GM19372 (cell line): Measurements from ENCODE around the gene ARHGEF7.

Experiments used
- ATAC-seq: cut with Tn5 transposase; IDR thresholded peaks from one replicate; pipeline ENCODE4 v1.9.1; 2021; ENCODE audit warnings: mild to moderate bottlenecking, low read depth, moderate library complexity; ENCODE audit not compliant: unreplicated experiment

Gene ARHGEF7

DNA sequence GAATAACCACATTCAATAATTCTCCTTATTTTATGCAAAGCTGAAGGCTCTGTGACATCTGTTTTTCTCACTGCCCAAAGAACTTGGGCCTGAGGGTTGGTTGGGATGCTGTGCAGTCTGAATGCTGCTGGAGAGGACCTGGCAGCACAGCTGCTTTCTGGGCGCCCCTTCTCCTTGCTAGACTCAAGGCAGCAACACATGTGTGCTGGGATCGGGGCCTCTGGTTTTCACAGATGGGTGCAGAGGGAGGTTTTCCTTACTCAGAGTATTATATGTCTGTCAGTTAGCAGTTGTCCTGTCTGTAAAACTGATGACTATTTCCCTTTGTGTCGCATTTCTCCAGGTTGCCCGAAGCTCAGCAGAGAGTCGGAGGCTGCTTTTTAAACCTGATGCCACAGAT, 152.1 kb downstream of the ARHGEF7 start:
- ATAC-seq = no peak

DNA sequence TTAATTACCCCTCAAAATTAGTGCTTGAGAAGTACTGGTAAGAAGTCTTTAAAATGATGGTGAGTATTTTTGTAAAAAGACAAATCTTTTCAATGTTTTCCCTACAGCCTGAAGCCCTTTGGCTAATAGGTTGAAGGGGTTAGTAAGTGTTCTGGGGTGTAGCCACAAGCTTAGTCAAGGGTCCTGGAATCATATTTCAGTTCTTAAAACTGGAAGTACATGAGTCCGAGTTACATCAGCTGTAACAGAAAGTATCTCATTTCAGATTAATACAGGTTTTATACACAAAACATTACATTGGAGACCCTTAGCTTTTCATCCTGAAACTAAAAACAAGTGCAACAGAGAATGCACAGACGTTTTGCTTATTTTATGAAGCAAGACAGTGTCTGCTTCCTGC, 152.7 kb downstream of the ARHGEF7 start:
- ATAC-seq = no peak

DNA sequence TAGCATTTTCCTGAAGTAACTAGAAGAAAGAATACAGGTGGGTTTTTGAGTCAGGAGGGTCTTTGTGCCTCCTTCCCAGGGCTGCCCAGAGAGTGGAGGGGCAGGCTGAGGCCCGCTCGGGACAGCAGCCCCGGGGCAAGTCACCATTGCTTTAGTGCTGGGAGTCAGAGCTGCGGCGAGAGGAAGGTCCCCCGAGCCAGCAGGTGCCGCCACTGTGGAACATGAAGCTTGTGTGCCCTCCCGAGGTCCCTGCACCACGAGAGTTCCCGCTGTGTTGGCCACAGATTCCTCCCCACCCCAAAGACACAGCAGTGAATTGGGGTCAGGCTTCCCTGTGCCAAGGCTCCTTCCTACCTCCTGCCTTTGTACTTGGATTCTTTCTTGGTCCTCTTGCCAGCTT, 154.4 kb downstream of the ARHGEF7 start:
- ATAC-seq = no peak

DNA sequence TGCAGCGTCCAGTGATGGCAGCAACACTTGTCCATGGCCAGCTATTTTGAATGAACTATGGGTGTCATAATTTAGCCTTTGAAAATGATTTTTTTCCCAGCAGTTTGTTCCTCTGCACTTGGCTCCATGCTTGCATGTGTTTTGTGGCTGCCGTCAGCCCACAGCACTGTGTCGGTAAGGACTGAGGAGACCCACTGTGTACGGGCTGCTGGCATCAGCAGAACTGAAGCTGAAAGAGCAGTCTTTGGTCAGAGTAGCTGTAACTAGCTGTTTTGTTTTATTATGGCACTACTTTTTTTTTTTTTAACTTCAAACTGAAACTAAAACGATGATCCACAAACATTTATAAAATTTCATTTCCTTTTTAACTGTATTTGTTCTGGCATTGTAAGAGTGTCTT, 155.0 kb downstream of the ARHGEF7 start:
- ATAC-seq = no peak

DNA sequence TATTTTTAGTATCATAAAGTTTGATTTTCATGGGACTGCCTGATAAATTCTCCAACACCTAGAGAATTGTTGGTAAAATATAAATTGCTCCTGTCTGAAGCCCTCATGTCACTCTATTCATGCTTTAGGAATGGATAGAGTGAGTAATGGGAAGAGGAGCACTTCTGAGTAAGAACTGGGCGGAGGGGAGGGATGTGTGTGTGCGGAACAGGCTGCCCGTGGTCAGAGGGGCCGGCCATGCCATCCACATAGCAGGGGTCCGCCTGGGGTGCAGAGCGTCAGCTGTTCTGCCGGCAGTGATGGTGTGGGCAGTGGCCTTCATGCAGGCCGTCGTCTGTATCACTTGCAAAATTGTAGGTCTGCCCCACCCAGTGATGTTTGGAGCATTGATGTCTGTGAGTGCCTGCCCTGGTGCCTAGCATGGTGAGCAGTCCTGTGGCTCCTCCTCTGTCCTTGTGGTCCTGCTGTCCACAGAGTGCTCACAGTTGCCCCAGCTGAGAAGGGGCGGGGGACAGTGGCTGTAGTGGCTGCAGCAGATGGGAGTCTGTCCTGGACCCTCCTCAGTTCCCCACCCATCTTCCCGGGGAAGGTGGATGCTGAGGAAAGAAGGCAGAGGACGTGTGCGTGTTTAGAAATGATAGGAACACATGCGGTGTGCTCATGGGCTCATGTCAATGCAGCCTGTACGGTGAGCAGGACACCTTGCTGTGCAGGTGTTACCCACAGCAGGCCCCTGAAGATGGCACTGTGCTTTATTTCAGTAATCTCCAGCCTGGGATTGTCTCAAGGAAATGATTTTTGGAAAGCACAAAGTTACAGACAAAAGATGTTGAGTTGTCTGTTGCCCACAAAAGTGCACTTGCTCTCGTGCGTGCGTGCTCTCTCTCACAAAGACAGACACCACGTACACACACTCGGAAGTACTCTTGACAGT, 155.9 kb downstream of the ARHGEF7 start:
- no peak for ATAC-seq

DNA sequence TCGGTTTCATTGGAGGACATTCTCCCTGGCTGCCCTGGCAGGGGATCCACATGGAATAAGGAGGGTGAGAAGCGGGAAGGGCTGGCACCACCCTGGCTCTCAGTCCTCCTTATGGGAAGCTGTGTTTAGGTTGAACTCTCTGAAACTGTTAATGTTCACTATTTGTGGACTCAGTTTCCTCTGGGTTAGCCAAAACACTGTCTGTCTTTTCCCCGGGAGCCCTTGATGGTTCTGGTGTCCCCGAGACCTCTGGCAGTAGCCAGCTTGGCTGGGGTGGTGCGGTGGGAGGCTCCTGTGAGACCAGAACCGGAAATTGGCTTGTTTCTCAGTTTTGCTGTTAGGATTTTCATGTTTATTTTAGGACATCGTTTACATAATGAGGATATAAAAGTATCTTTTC, 157.0 kb downstream of the ARHGEF7 start:
- no peak for ATAC-seq

DNA sequence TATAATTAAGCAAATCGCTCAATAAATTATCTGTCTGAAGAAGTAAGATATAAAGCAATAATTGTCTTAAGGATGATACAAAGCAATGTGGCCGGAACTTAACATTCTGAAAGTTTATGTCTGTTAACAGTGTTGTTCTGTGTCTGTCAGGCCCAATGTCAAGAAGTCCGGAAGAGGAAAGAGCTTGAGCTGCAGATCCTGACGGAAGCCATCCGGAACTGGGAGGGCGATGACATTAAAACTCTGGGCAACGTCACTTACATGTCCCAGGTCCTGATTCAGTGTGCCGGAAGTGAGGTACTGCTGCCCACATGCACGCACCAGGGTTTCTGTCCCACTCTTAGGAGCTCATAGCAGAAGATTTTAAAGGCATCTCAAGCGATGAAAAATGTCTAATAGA, 160.3 kb downstream of the ARHGEF7 start:
- no peak for ATAC-seq

DNA sequence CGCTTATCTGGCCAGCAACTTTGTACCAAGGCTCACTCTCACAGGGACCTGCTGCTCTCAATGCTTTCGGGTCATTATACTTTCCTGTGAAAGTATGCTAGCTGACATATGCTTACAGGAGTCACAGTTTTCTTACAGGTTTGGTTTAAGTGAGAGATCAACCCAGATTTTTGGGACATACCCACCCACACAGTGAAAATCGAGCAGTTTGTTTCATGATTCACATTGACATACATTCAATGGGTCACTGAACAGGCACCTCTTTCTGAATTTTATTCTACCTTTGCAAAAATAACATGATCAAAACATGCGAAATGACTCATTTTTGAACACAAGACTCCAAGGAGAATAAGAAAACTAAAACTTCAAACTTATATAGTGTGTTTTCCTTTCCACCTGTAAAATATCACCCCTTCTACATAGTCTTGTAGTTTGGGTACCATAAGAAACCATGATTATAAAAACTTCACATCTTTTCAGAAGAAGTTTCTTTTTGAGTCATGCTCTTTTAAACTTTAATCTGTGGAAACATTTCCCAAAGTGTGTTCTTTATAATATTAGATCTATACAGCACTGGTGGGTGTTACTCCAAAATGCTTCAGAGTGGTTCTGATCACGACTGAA, 161.0 kb downstream of the ARHGEF7 start:
- ATAC-seq = no peak

DNA sequence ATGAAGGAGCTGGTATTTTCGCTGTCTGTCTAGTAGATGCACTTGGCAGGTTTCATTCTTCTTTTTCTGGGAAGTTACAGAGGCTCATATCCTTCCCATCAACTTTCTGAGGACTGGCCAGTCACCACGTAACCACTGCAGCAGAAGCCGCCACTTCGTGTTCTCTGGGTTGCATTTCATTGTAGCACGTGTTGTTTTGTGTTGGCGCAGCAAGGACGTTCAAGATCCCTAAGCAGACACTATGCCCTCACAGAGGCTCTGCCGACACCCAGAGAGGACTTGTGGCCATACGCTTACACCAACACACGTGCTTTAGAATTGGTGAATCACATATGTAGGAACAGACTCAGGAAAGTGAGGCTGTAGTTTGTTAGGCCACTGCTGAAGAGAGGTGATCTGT, 163.1 kb downstream of the ARHGEF7 start:
- no peak for ATAC-seq

DNA sequence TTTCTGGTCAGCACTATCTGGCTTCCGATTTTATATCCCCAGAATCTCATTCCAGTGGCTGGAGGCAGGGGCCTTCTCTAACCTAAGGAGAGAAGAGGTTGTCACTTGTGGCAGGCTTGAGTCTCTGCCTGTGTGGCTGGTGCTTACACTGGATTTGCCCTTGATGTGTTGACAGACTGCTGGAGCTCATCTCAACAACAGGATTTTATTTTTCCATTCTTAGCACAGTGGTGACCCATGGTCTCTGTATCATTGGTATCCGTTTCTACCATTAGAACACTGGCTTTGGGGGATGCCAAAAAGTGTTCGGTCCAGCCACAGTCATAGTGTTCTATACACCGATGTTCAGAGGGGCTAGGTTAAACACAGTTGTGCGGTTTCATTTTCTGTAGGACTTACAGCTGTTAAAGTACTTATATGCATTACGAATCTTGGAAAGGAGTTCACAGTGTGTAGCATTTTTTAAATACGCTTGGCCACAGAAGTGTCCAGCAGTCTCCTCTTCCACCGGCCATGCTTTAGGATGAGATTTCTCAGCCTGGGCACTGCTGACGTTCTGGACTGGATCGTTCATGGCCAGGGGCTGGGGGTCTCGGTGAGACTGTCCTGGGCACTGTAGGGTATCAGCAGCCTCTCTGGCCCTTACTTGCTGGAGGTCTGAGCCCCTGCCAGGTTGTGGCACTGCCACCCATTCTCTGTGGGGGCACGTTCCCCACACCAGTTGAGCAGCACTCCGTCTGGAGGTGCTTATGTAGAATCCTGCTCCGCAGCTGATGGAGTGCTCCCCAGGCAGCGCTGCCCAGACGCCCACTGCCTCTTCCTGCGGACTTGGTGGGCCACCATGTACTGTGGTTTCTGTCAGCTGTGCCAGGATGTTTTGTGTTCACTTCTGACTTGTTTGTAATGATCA, 163.9 kb downstream of the ARHGEF7 start:
- ATAC-seq = no peak

DNA sequence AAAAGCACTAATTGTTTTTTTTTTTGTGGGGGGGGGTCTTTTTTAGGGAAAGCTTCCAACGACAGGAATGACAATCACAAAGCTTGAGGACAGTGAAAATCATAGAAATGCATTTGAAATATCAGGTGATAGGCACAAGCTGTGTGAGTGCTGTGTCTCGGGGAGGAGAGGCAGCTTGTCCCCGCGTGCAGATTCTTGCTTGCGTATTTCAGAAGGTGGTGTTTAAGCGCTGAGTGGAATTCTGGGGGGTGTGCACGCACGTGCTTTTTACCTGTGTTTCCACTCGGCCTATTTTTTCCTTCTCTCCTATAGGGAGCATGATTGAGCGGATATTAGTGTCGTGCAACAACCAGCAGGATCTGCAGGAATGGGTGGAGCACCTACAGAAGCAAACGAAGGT, 165.1 kb downstream of the ARHGEF7 start:
- no peak for ATAC-seq

DNA sequence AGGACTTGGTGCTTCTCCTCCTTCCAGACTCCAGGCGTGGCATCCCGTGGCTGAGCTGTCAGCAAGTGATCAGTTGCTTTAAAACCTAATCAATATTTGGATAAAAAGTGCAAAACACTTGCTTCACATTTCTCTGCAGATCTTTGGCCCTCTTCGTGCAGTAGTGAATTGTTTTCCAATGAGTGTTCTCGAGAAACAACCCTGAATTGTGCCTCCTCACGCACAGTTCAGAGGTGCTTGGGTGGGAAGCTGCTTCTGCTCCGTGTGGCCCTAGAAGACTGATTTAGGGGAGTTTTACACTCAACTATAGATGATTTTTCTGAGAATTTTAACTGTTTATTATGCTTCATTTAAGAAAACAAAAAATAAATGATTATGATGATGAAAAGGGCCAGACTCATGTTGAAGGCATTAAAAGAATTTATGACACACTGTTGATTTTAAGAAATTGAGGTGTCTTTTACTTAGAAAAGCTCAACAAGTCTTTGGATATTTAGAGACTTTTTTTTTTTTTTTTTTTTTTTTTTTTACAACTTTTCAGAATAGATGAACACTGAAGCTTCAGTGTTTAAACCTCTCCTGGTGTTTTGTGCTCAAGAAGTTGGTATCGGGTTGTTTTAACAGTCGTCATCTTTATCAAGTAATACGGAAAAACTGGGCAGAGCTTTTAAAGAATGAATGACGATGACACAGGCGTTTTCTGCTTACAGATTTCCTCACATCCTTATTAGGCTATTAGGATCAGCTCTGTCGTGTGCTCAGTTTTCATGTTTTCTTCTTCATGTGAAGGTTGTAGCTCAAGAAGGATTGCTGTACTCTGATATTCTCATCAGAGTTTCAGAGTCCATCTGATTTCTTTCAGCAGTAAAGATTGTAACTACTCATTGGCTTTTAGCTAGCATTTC, 165.8 kb downstream of the ARHGEF7 start:
- ATAC-seq = no peak

DNA sequence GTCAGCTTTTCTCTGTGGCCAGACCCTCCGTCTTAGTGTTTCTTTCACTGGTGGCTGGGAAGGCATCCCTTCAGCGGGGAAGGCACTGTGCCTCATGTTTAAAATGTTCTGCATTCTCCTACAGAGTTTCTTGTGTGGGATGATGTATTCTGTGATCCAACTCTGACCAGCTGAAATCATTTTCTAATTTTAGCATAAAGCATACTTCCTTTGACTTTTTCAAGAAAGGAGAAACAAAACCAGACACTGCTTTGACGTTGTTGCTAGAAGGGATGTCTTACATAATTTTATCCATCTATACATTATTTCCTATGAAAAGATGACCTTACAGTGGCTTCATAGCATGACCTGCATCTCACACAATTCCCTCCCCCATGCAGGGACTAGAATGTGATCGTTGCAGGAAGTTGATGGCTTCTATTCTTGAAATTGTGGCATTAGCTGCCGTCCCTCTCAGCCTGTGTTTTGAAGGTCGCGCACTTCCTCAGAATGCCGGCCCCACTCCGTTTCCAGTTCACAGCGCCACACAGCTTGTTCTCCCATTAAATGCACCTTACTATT, 166.7 kb downstream of the ARHGEF7 start:
- ATAC-seq = no peak

DNA sequence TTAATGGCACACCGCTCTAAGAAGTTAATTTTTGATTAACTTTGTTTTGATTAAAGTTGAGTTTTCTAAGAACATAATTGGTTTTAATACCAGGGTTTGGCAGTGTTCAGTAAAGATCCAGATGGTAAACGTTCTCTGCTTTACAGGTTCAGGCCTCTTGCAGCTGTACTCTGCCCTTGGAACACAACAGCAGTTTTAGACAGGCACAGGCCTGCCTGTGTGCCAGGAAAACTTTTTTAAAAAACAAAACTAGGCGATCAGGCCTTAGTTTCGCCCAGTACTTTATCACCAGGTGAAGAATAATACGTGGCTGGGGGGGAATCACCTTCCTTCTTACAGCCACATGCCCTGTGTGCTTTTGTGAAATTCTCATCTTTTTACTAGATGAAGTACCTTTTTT, 167.3 kb downstream of the ARHGEF7 start:
- no peak for ATAC-seq

DNA sequence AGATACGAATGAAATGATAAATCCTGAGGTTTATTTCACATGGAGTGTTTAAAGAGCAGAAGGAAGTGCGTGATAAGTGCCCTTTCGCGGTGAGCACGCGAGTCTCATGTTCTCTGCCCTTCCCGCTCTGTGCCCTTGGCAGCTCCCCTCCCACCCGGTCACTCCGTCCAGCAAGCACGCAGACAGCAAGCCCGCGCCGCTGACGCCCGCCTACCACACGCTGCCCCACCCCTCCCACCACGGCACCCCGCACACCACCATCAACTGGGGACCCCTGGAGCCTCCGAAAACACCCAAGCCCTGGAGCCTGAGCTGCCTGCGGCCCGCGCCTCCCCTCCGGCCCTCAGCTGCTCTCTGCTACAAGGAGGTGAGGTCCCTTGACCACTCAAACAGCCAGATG, 167.9 kb downstream of the ARHGEF7 start:
- ATAC-seq = no peak

DNA sequence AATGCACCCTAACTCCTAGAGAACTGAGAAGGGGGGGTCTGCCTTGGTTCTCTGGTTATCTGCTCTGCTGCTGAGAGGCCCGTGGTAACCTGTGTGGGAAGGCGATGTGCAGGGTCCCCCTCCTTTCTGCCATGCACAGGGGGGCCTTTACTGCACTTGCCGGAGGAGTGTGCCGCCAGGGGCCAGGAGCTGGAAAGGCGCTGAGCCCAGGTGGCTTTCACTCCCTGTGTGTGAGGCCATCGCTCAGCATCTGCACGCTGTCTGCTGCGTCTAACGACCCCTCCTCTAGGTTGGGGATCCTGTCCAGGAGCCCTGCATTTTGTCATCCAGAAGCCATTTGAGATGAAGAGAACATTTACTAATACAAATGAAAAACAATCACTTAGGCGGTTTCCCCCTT, 168.3 kb downstream of the ARHGEF7 start:
- ATAC-seq = no peak

DNA sequence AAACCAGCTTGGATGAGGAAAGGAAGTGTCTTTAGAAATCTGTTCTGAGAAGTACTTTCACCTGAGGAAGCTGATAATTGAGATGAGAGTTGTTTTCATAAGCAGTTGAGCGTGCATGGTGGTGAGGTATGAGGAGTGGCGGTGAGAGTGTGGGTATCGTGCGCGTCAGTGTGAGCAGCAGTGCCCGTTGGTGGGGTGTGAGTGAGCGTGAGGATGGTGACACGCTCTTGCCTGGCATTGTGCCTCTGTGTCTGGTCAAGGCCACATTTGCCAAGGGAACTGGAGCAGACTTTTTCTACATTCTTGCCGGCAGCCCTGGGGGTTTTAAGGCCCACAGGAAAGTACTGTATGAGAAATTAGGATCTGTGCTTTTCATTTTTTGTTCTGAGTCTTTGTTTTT, 168.9 kb downstream of the ARHGEF7 start:
- ATAC-seq = no peak

DNA sequence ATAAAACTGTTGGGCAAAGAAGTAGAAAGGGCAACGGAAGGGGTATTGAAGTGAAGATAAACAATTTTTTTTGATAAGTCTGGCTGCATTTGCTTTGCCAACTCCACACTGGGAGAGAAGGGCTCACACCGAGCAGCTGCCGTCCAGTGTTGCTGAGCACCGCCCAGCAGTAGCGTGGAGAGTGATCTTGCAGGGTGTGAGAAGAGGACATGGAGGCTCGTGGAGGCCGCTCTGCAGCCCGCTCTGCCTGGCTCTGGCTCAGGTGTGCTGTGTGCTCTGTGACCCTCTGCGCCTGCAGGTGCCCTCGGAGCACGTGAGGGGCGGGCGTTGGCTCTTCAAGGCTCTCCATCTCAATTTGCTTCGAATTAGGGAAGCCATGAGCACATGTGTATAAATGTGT, 169.5 kb downstream of the ARHGEF7 start:
- no peak for ATAC-seq

DNA sequence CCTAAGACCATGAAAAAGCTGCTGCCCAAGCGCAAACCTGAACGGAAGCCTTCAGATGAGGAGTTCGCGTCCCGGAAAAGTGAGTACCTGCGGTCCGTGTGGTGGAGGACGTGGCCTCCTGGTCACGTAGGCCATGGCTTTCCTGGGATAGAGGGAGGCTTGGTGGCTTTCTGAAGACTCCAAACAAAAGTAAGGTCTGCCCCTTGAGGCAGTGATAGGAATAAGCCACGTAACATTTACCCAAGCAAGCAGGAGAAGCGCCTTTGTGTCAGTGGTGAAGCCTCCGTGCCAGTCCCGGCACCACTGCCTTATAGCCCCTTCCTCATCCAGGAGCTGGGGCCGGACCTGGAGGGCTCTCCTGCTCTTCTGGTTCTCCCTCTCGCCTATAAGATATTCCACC, 171.1 kb downstream of the ARHGEF7 start:
- no peak for ATAC-seq

DNA sequence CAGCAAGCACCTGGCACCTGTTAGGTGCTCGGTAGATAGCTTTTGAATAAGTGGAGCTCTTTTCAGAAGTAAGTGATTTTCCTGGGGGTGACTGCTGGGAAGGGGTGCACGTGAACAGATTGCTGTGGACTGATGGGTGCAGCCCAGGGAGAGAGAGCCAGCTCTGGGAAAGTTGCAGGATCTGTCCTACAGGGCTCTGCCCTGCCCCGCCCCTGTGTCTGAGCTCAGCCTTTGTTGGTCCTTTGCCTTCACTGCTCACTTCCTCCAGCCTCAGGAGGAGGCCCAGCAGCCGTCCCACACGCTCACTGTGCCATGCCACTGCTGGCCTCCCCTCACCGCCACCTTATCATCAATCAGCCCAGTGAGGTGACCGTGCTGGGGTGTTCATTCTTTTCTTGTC, 171.6 kb downstream of the ARHGEF7 start:
- ATAC-seq = no peak
